Mesothelial cell of epicardium (in vitro differentiated cells): ENCODE measurements around the gene AMH. TPM values are rescaled to one million over a fixed set of nuclear protein-coding genes. Genes with fewer than 3 reads are reported as not detected.

ENCODE experiments used
- DNase-seq, 2 experiments: peaks; one replicate each; pipeline ENCODE4 v3.0.0; 2021; ENCODE audit warnings: low spot score in 2 of 2; ENCODE audit not compliant: unreplicated experiment in 2 of 2
- H3K27ac Mint-ChIP-seq: 2 replicates; pipeline ENCODE4 v1.8.0; 2021; ENCODE audit warnings: mixed read lengths
- H3K27me3 Mint-ChIP-seq: 2 replicates; pipeline ENCODE4 v1.8.0; 2021; ENCODE audit warnings: low read depth, mixed read lengths
- H3K36me3 Mint-ChIP-seq: 2 replicates; pipeline ENCODE4 v1.8.0; 2021; ENCODE audit warnings: mixed read lengths
- H3K4me1 Mint-ChIP-seq: 2 replicates; pipeline ENCODE4 v1.8.0; 2021; ENCODE audit warnings: mixed read lengths
- H3K4me3 Mint-ChIP-seq: 2 replicates; pipeline ENCODE4 v1.8.0; 2021; ENCODE audit warnings: mild to moderate bottlenecking, moderate library complexity, mixed read lengths
- H3K9me3 Mint-ChIP-seq: 2 replicates; pipeline ENCODE4 v1.8.0; 2021; ENCODE audit warnings: mixed read lengths
- CTCF ChIP-seq: fragments of 200-600 bp; sonication (generic); IDR thresholded peaks from one replicate; pipeline ENCODE4 v1.5.0; 2021; ENCODE audit warnings: antibody characterized with exemption; ENCODE audit not compliant: unreplicated experiment
- total RNA-seq: library from RNA; stranded (reverse); gene quantifications from 3 replicates; pipeline ENCODE4 v1.2.1, GENCODE V29; 2021

AMH gene
- total RNA-seq, 1 donor from 2014 or later: 50.1 TPM

GRCh38 chr19:2274931-2275535, 25.9 kb downstream of the AMH start:
- Mint-ChIP-seq H3K27me3 (no peaks in the 10 kb centered on the region), H3K27ac (peak overlapping the region; percentile 59), H3K4me1 (peaks cover 22% of the 10 kb centered on the region), H3K36me3 (peaks cover 13% of the 10 kb centered on the region), H3K9me3 (no peaks in the 10 kb centered on the region), H3K4me3 (no peak overlapping the region)
- peak in 1 of 2 experiments; percentile 57 for DNase-seq
- peak; percentile 35 for TF ChIP-seq CTCF

- TF ChIP-seq CTCF: no peak
- no peak for DNase-seq
- H3K9me3 Mint-ChIP-seq: no peaks in the 10 kb centered on the region
Observed at GRCh38 chr19:2275588-2276428, 26.7 kb downstream of the AMH start.

GRCh38 chr19:2276429-2276986, 27.4 kb downstream of the AMH start:
- DNase-seq: no peak
- H3K9me3 Mint-ChIP-seq: no peaks in the 10 kb centered on the region
- no peak for TF ChIP-seq CTCF
- no peaks in the 10 kb centered on the region for H3K27me3 Mint-ChIP-seq
- no peak overlapping the region for H3K4me3 Mint-ChIP-seq
- peaks cover 11% of the 10 kb centered on the region for H3K36me3 Mint-ChIP-seq
- H3K27ac Mint-ChIP-seq: no peak overlapping the region
- peaks cover 19% of the 10 kb centered on the region for H3K4me1 Mint-ChIP-seq

More at GRCh38 chr19:2275588-2276428, 26.7 kb downstream of the AMH start:
- no peak overlapping the region for H3K4me3 Mint-ChIP-seq
- H3K27ac Mint-ChIP-seq: no peak overlapping the region
- H3K27me3 Mint-ChIP-seq: no peaks in the 10 kb centered on the region
- peaks cover 22% of the 10 kb centered on the region for H3K4me1 Mint-ChIP-seq
- peaks cover 13% of the 10 kb centered on the region for H3K36me3 Mint-ChIP-seq

GRCh38 chr19:2277138-2277537, 28.0 kb downstream of the AMH start:
- H3K4me3 Mint-ChIP-seq: no peak overlapping the region
- H3K27me3 Mint-ChIP-seq: peaks cover 5% of the 10 kb centered on the region
- no peak for TF ChIP-seq CTCF
- peaks cover 18% of the 10 kb centered on the region for H3K4me1 Mint-ChIP-seq
- no peaks in the 10 kb centered on the region for H3K9me3 Mint-ChIP-seq
- H3K27ac Mint-ChIP-seq: no peak overlapping the region
- peaks cover 8% of the 10 kb centered on the region for H3K36me3 Mint-ChIP-seq
- DNase-seq: no peak

- no peak overlapping the region for H3K4me3 Mint-ChIP-seq
- TF ChIP-seq CTCF: no peak
- H3K27me3 Mint-ChIP-seq: peaks cover 17% of the 10 kb centered on the region
- H3K9me3 Mint-ChIP-seq: no peaks in the 10 kb centered on the region
- H3K36me3 Mint-ChIP-seq: peaks cover 8% of the 10 kb centered on the region
- no peak for DNase-seq
- no peak overlapping the region for H3K27ac Mint-ChIP-seq
- peaks cover 17% of the 10 kb centered on the region for H3K4me1 Mint-ChIP-seq
Observed at GRCh38 chr19:2278459-2279158, 29.5 kb downstream of the AMH start.
